ENCODE measurements around the gene CDK14.

The CDK14 gene

DNA sequence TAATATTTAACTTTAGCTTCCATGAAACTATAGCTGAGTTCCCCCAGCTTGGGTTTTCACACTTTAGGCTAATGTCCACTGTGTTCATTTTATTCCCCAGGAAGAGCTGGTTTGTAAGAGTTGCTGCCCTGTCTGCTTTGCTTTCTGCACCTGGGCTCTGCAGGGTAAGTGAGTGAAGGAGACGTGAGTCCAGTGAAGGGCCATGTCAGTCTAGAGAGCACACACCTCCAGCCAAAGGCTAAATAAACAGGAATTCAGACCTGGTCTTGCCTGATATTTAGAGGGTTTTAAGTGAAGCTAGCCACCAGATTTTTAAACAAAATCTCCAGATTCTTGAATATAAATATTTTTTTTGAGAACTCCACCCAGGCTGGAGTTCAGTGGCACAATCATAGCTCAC lies 643.7 kb downstream of the CDK14 start:
- H3K36me3 ChIP-seq (ENCODE audit: insufficient read depth, low read length), result no peaks in the 10 kb centered on the region
- no peaks in the 10 kb centered on the region for H3K9me3 ChIP-seq (ENCODE audit: insufficient read depth, low read depth, low read length)
- no peaks in the 10 kb centered on the region for H3K27me3 ChIP-seq (ENCODE audit: insufficient read depth, low read length, poor library complexity, severe bottlenecking)
- H3K9ac ChIP-seq (ENCODE audit: low read depth, low read length, poor library complexity, severe bottlenecking), result no peak overlapping the region
- no peaks in the 10 kb centered on the region for H3K4me1 ChIP-seq (ENCODE audit: insufficient read depth, low read length, poor library complexity, severe bottlenecking)
- no peaks in the 10 kb centered on the region for H4K20me1 ChIP-seq (ENCODE audit: insufficient read depth, low read length, poor library complexity, severe bottlenecking)
- no peaks in the 10 kb centered on the region for H3K9me2 ChIP-seq (replicated peaks; ENCODE audit: low read depth, low read length)
- H3K79me2 ChIP-seq (ENCODE audit: insufficient read depth, low read length), result no peaks in the 10 kb centered on the region
- H3F3A ChIP-seq (ENCODE audit: low read depth), result no peaks in the 10 kb centered on the region
- no peak overlapping the region for H3K4me2 ChIP-seq (ENCODE audit: low read depth, low read length, poor library complexity, severe bottlenecking)
- no peak overlapping the region for H3K4me3 ChIP-seq (ENCODE audit: low read length, poor library complexity, severe bottlenecking)
- TF ChIP-seq, protein P1, sequence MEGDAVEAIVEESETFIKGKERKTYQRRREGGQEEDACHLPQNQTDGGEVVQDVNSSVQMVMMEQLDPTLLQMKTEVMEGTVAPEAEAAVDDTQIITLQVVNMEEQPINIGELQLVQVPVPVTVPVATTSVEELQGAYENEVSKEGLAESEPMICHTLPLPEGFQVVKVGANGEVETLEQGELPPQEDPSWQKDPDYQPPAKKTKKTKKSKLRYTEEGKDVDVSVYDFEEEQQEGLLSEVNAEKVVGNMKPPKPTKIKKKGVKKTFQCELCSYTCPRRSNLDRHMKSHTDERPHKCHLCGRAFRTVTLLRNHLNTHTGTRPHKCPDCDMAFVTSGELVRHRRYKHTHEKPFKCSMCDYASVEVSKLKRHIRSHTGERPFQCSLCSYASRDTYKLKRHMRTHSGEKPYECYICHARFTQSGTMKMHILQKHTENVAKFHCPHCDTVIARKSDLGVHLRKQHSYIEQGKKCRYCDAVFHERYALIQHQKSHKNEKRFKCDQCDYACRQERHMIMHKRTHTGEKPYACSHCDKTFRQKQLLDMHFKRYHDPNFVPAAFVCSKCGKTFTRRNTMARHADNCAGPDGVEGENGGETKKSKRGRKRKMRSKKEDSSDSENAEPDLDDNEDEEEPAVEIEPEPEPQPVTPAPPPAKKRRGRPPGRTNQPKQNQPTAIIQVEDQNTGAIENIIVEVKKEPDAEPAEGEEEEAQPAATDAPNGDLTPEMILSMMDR (conservative IDR thresholded peaks at IDR 0.05; ENCODE audit: low read length), result no peak
- no peak for TF ChIP-seq EZH2phosphoT487 (IDR thresholded peaks at IDR 0.05; ENCODE audit: borderline replicate concordance)
- H2AFZ ChIP-seq (ENCODE audit: low read length), result no peak overlapping the region

DNA sequence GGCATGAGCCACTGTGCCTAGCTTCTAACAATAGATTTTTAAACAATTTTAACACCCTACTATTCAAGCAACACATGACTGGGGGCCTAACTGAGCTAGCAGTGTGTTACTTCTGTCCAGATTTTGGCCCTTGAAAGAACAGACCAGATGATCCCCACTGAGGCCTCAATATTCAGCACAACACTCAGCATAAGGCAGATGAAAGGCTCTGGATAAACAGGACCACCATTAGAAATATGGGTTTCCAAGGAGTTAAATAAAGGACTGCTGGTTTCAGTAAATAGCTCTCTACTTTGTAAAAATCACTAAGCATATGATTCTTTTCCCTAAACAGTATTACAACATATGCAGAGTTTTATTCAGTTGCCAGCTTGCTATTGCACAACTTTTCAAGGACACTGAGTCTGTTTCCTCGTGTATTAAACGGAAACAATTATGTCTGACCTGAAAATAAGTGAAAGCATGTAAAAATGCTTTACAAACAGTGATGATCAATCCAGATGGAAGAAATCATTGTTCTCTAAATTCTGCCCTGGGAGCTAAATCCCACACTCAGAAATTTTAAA lies 644.3 kb downstream of the CDK14 start:
- no peaks in the 10 kb centered on the region for H3K79me2 ChIP-seq (ENCODE audit: insufficient read depth, low read length)
- no peak overlapping the region for H3K4me3 ChIP-seq (ENCODE audit: low read length, poor library complexity, severe bottlenecking)
- H3K9me2 ChIP-seq (replicated peaks; ENCODE audit: low read depth, low read length), result no peaks in the 10 kb centered on the region
- H3K27me3 ChIP-seq (ENCODE audit: insufficient read depth, low read length, poor library complexity, severe bottlenecking), result no peaks in the 10 kb centered on the region
- H2AFZ ChIP-seq (ENCODE audit: low read length), result no peak overlapping the region
- no peaks in the 10 kb centered on the region for H3K36me3 ChIP-seq (ENCODE audit: insufficient read depth, low read length)
- H3K4me1 ChIP-seq (ENCODE audit: insufficient read depth, low read length, poor library complexity, severe bottlenecking), result no peaks in the 10 kb centered on the region
- no peak for TF ChIP-seq EZH2phosphoT487 (IDR thresholded peaks at IDR 0.05; ENCODE audit: borderline replicate concordance)
- TF ChIP-seq, protein P1 (conservative IDR thresholded peaks at IDR 0.05; ENCODE audit: low read length), result no peak
- H3K4me2 ChIP-seq (ENCODE audit: low read depth, low read length, poor library complexity, severe bottlenecking), result no peak overlapping the region
- no peak overlapping the region for H3K9ac ChIP-seq (ENCODE audit: low read depth, low read length, poor library complexity, severe bottlenecking)
- no peaks in the 10 kb centered on the region for H3F3A ChIP-seq (ENCODE audit: low read depth)
- no peaks in the 10 kb centered on the region for H4K20me1 ChIP-seq (ENCODE audit: insufficient read depth, low read length, poor library complexity, severe bottlenecking)
- no peaks in the 10 kb centered on the region for H3K9me3 ChIP-seq (ENCODE audit: insufficient read depth, low read depth, low read length)

DNA sequence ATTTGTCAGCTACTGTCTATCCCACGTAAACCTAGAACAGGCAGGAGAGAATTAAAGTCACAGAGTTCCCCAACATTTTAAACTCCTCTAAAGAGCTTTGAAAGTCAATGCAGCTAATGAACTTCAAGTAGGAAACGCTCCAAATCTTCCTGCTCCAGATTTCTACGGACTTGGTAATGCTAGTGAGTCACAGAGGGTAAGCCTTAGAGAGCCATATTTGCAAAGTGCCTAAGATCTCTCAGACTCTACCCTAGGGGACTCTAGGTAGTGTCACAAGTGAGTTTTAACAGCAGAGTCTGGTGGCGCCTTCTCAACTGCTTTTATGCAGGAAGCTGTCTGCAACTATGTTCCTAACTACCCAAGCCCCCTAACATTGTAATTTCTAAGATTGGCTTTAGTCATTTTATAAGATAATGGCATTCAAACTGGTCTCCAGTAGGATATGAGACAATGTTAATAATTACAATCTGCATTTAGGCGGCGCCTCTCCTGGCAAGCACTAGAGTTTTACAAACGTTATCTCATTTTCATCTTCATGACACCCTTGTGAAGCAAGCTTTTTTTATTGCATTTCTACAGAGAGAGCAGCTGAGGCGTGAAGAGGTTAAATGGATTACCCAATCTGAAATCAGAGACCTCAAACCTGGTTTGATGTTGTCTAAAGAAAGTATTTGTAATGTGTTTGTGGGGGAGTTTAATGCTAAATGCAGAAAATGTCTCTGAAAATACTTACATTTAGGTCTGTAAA lies 646.1 kb downstream of the CDK14 start:
- H3K4me1 ChIP-seq (ENCODE audit: insufficient read depth, low read length, poor library complexity, severe bottlenecking), result no peaks in the 10 kb centered on the region
- H3F3A ChIP-seq (ENCODE audit: low read depth), result no peaks in the 10 kb centered on the region
- H3K9me2 ChIP-seq (replicated peaks; ENCODE audit: low read depth, low read length), result no peaks in the 10 kb centered on the region
- H3K4me3 ChIP-seq (ENCODE audit: low read length, poor library complexity, severe bottlenecking), result no peak overlapping the region
- H3K4me2 ChIP-seq (ENCODE audit: low read depth, low read length, poor library complexity, severe bottlenecking), result no peak overlapping the region
- 0 out of 2 replicates have a peak overlapping the region, but pooled peaks have one; percentile 28 for H2AFZ ChIP-seq (ENCODE audit: low read length)
- no peaks in the 10 kb centered on the region for H3K79me2 ChIP-seq (ENCODE audit: insufficient read depth, low read length)
- H3K27me3 ChIP-seq (ENCODE audit: insufficient read depth, low read length, poor library complexity, severe bottlenecking), result no peaks in the 10 kb centered on the region
- TF ChIP-seq, protein P1 (conservative IDR thresholded peaks at IDR 0.05; ENCODE audit: low read length), result no peak
- no peak for TF ChIP-seq EZH2phosphoT487 (IDR thresholded peaks at IDR 0.05; ENCODE audit: borderline replicate concordance)
- H3K9me3 ChIP-seq (ENCODE audit: insufficient read depth, low read depth, low read length), result no peaks in the 10 kb centered on the region
- H3K9ac ChIP-seq (ENCODE audit: low read depth, low read length, poor library complexity, severe bottlenecking), result no peak overlapping the region
- no peaks in the 10 kb centered on the region for H4K20me1 ChIP-seq (ENCODE audit: insufficient read depth, low read length, poor library complexity, severe bottlenecking)
- H3K36me3 ChIP-seq (ENCODE audit: insufficient read depth, low read length), result no peaks in the 10 kb centered on the region

All from Loucy (cell line).